Endothelial cell of umbilical vein (primary cell): ENCODE results near the gene MYCL. TPM values are rescaled to one million over a fixed set of nuclear protein-coding genes. Genes with fewer than 3 reads are reported as not detected.

Experiments used
- BruUV-seq: library from RNA; stranded (reverse); fragments of 400-500 nt; replicated peaks from 2 replicates; lab custom pipeline; 2021; lab: Mats Ljungman, UMichigan
- CTCF ChIA-PET: fragments of 300-600, 350-600 bp; sonication (Branson Sonifier 250); formaldehyde crosslinking; loops from one replicate; lab custom pipeline; 2021; ENCODE audit warnings: antibody characterized with exemption, inconsistent platforms; lab: Charles Lee
- POLR2A ChIA-PET: fragments of 300-600, 350-600 bp; sonication (Branson Sonifier 250); formaldehyde crosslinking; loops from one replicate; lab custom pipeline; 2021; ENCODE audit warnings: antibody characterized with exemption, inconsistent platforms; lab: Charles Lee
- DNase-seq: peaks from one replicate; pipeline ENCODE4 v3.0.0-alpha.2; 2011; ENCODE audit warnings: low read depth, low spot score
- FAIRE-seq: peaks from 2 replicates; lab custom pipeline; 2011; peaks lifted over from hg19 to GRCh38; lab: Jason Lieb, UNC
- H2AFZ ChIP-seq: 2 replicates; pipeline ENCODE4 v1.6.0; 2012; ENCODE audit warnings: low read depth, low read length, control low read depth, inconsistent platforms
- H3K27ac ChIP-seq: 2 replicates; pipeline ENCODE4 v1.5.1; 2011; ENCODE audit warnings: low read depth, mild to moderate bottlenecking, control low read depth, low read length, moderate library complexity; ENCODE audit not compliant: insufficient read depth
- H3K27me3 ChIP-seq, 2 experiments: 2 replicates each; pipeline versions ENCODE4 v1.6.0 to v1.6.1; 2011; ENCODE audit warnings: low read length in 2 of 2, mixed read lengths in 1 of 2; ENCODE audit not compliant: control insufficient read depth in 2 of 2, insufficient read depth in 2 of 2
- H3K36me3 ChIP-seq, 2 experiments: 2 replicates in 1 of 2; 3 replicates in 1 of 2; pipeline ENCODE4 v1.5.1; 2011; ENCODE audit warnings: low read length in 2 of 2, mild to moderate bottlenecking in 1 of 2, moderate library complexity in 1 of 2; ENCODE audit not compliant: control insufficient read depth in 2 of 2, insufficient read depth in 2 of 2; ENCODE audit errors: extremely low read depth in 1 of 2
- H3K4me1 ChIP-seq: 3 replicates; pipeline ENCODE4 v1.5.1; 2011; ENCODE audit warnings: mild to moderate bottlenecking, low read length; ENCODE audit not compliant: control insufficient read depth, insufficient read depth; ENCODE audit errors: extremely low read depth
- H3K4me2 ChIP-seq: 2 replicates; pipeline ENCODE4 v1.6.1; 2011; ENCODE audit warnings: low read length, control low read depth, mixed read lengths; ENCODE audit not compliant: insufficient read depth
- H3K4me3 ChIP-seq, 3 experiments: fragments of 200-600 bp in 1 of 3; sonication (generic), shearing (Covaris generic) in 1 of 3; replicated peaks in 1 of 3; 2 replicates each; pipeline ENCODE4 v1.5.1; 2011 to 2016; ENCODE audit warnings: control low read depth in 3 of 3, low read length in 3 of 3, mild to moderate bottlenecking in 2 of 3, inconsistent platforms in 1 of 3, low read depth in 1 of 3, moderate library complexity in 1 of 3; ENCODE audit not compliant: insufficient read depth in 1 of 3
- H3K79me2 ChIP-seq: 2 replicates; pipeline ENCODE4 v1.6.0; 2012; ENCODE audit warnings: low read length, inconsistent platforms; ENCODE audit not compliant: control insufficient read depth, insufficient read depth
- H3K9ac ChIP-seq: replicated peaks from 2 replicates; pipeline ENCODE3; 2011; ENCODE audit warnings: low read length, control low read depth; ENCODE audit not compliant: insufficient read depth; ENCODE audit errors: extremely low read depth
- H3K9me1 ChIP-seq: replicated peaks from 3 replicates; pipeline ENCODE4 v1.6.0; 2011; ENCODE audit warnings: mild to moderate bottlenecking, low read length; ENCODE audit not compliant: control insufficient read depth, insufficient read depth; ENCODE audit errors: extremely low read depth
- H3K9me3 ChIP-seq: replicated peaks from 2 replicates; pipeline ENCODE4 v1.5.1; 2012; ENCODE audit warnings: low read length, inconsistent platforms; ENCODE audit not compliant: control insufficient read depth, insufficient read depth
- H4K20me1 ChIP-seq: replicated peaks from 2 replicates; pipeline ENCODE3; 2011; ENCODE audit warnings: mild to moderate bottlenecking, low read length; ENCODE audit not compliant: control insufficient read depth, insufficient read depth; ENCODE audit errors: extremely low read depth
- FOS ChIP-seq: IDR thresholded peaks from 2 replicates; pipeline ENCODE4 v1.6.1; 2011; ENCODE audit warnings: mild to moderate bottlenecking, low read length, moderate library complexity, borderline replicate concordance; ENCODE audit not compliant: insufficient read depth
- GATA2 ChIP-seq: IDR thresholded peaks from 2 replicates; pipeline ENCODE4 v1.7.0; 2011; ENCODE audit warnings: low read depth, mild to moderate bottlenecking, moderate library complexity, mixed read lengths, low read length; ENCODE audit not compliant: insufficient read length, insufficient read depth
- POLR2AphosphoS5 ChIP-seq: IDR thresholded peaks from 2 replicates; pipeline ENCODE4 v1.6.1; 2012; ENCODE audit warnings: low read depth, mild to moderate bottlenecking, control low read depth, low read length, moderate library complexity; ENCODE audit not compliant: insufficient read depth
- dilution Hi-C: fragments of 300-500 bp; cut with MboI; formaldehyde crosslinking; loops from one replicate; pipeline ENCODE4 v1.15.0; 2019; ENCODE audit warnings: low sequenced_read_pairs; ENCODE audit not compliant: extremely low pct_ligation_motif_present
- intact Hi-C: fragments of 100-400 bp; cut with micrococcal nuclease; formaldehyde crosslinking; loops from one replicate; pipeline ENCODE4 v1.10.0; 2022
- polyA plus RNA-seq, 4 experiments: library from polyadenylated mRNA; depleted of rRNA in 3 of 4; stranded (reverse) in 3 of 4; unstranded in 1 of 4; fragments of >200 nt; gene quantifications; 2 replicates each; pipeline versions ENCODE4 v1.2.1 to v1.2.3, GENCODE V29; 2011 to 2012; ENCODE audit warnings: missing spikeins in 1 of 4
- small RNA-seq: library from RNA; depleted of rRNA; stranded (forward); fragments of <200 nt; gene quantifications from one replicate; pipeline ENCODE3, GENCODE V24; 2012; ENCODE audit warnings: low replicate concordance, low read depth; ENCODE audit not compliant: insufficient read depth, insufficient read length
- total RNA-seq: library from RNA; stranded (reverse); gene quantifications from 2 replicates; pipeline ENCODE4 v1.2.3, GENCODE V29; 2021

Gene MYCL
- total and polyA plus RNA-seq, 2 donors (not counting 3 experiments of a cell fraction or from before 2014, with no cell fraction given), result 1.3 to 2.1 TPM

DNA sequence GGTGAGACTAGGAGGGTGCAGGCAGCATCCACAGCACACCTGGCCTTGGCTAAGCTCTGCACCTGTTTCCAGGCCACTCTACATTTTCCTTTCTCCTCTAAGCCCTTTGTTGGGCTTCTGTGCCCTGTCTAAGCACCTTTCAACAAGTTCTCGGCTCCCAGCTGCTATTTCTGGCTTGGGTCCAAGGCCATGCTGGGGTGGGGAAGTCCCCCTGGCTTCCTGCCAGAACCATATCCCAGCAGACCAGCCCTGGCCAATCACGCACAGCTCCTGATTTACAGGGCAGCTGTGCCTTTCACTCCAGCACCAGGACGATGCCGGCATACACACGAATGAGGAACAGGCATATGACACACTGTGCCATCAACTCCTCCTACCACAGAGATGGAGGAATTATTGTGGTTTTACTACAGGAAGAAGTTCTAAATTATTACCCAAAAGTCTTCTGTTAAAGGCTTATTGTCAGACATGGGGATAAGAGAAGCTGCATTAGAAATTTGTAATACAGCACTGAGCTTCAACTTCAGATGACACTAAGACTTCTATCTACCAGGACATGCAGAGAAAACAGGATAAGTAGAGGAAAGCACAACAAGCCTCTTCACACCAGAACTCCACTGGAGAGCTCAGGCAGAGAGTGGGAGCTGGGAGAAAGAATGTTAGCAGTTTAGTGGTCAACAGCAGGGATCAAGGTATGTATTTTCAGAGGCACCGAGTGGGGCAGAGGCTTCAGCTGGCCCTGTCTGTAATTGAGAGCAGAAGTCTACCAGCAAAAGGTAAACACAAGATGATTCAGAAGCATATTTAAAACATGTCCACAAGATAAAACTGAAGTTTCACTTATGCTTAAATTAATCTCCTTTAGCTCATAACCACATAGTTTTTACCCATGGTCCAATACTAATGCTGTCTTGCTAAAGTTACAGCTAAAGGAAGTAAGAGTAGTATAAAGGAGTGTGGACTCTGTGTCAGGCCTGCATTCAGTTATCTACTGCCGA is 55.8 kb downstream of the MYCL start:
- H3K9me1 ChIP-seq, result no peaks in the 10 kb centered on the region
- no peaks in the 10 kb centered on the region for H4K20me1 ChIP-seq
- H3K79me2 ChIP-seq, result no peaks in the 10 kb centered on the region
- H3K27me3 ChIP-seq, result no peaks in the 10 kb centered on the region
- H3K36me3 ChIP-seq, result peaks cover 11 to 23% of the 10 kb centered on the region in 2 experiments
- no peak overlapping the region for H2AFZ ChIP-seq
- dilution Hi-C loops (no loop called here), intact Hi-C loops (loop anchor here (1.0 to 5.0 kb wide), 3 partner anchors 37 to 526 kb away; partner anchors contain the start of genes MYCL, SMAP2 and TRIT1)
- H3K9ac ChIP-seq, result no peak overlapping the region
- POLR2A ChIA-PET, result interaction anchor here (0.5 to 0.9 kb wide), 3 partner anchors 17 to 168 kb away, joined by 3 to 4 read pairs (median 3); no protein-coding TSS in a partner anchor
- peak; percentile 81 for FAIRE-seq
- CTCF ChIA-PET, result interaction anchor here (0.9 to 7.3 kb wide), 7 partner anchors 16 to 240 kb away, joined by 3 to 54 read pairs (median 4); partner anchors contain the start of gene MYCL
- H3K4me1 ChIP-seq, result peaks cover 8% of the 10 kb centered on the region
- no peak overlapping the region for H3K4me2 ChIP-seq
- peak; percentile 96 for DNase-seq
- BruUV-seq, result no TSS peak
- H3K27ac ChIP-seq, result no peak overlapping the region
- no peak for TF ChIP-seq FOS
- TF ChIP-seq POLR2AphosphoS5, result peak; percentile 38
- no peak for TF ChIP-seq GATA2
- no peaks in the 10 kb centered on the region for H3K9me3 ChIP-seq
- no peak overlapping the region for H3K4me3 ChIP-seq

Small RNA genes lying within 50 kb of the gene (small RNA-seq; reads per million reads assigned to genes)
- gene RF00019, result not detected

Other genes with a start within 250 kb of the MYCL start
- not detected in 2 replicates for gene NT5C1A, start 229.8 kb downstream of the MYCL start, total RNA-seq
- not detected in 2 replicates for gene NT5C1A, start 229.8 kb downstream of the MYCL start, polyA plus RNA-seq
- gene HPCAL4, start 210.5 kb downstream of the MYCL start, total RNA-seq, result not detected in 2 replicates
- not detected in 2 replicates for gene HPCAL4, start 210.5 kb downstream of the MYCL start, polyA plus RNA-seq
- 42.6 and 44.4 TPM in 2 replicates for gene PPIE, start 163.0 kb downstream of the MYCL start, total RNA-seq
- 55.7 and 74.9 TPM in 2 replicates for gene PPIE, start 163.0 kb downstream of the MYCL start, polyA plus RNA-seq
- 0.48 and 0.60 TPM in 2 replicates for gene OXCT2, start 130.6 kb downstream of the MYCL start, total RNA-seq
- 0.84 and 1.0 TPM in 2 replicates for gene OXCT2, start 130.6 kb downstream of the MYCL start, polyA plus RNA-seq
- gene BMP8B, start 113.1 kb downstream of the MYCL start, total RNA-seq, result 0.07 TPM in 1 of 2 replicates, not detected in the other
- gene BMP8B, start 113.1 kb downstream of the MYCL start, polyA plus RNA-seq, result 0.03 TPM in 1 of 2 replicates, not detected in the other
- 13.4 and 19.9 TPM in 2 replicates for gene TRIT1, start 18.4 kb downstream of the MYCL start, total RNA-seq
- gene TRIT1, start 18.4 kb downstream of the MYCL start, polyA plus RNA-seq, result 6.3 and 8.6 TPM in 2 replicates
- gene MFSD2A, start 53.2 kb upstream of the MYCL start, total RNA-seq, result 4.3 and 5.5 TPM in 2 replicates
- gene MFSD2A, start 53.2 kb upstream of the MYCL start, polyA plus RNA-seq, result 2.7 and 2.8 TPM in 2 replicates
- 415 and 427 TPM in 2 replicates for gene CAP1, start 138.8 kb upstream of the MYCL start, total RNA-seq
- gene CAP1, start 138.8 kb upstream of the MYCL start, polyA plus RNA-seq, result 187 and 191 TPM in 2 replicates
- gene PPT1, start 195.3 kb upstream of the MYCL start, total RNA-seq, result 121 and 131 TPM in 2 replicates
- gene PPT1, start 195.3 kb upstream of the MYCL start, polyA plus RNA-seq, result 53.3 and 58.0 TPM in 2 replicates